ENCODE measurements around the gene TENT5C. TPM values are rescaled to one million over a fixed set of nuclear protein-coding genes. Genes with fewer than 3 reads are reported as not detected.

The TENT5C gene
- total and polyA plus RNA-seq, 10 of the 15 experiments (the other 5 are each of a cell fraction or from before 2014, with no cell fraction given) = 0.19 to 2.4 (median 0.78) TPM

GRCh38 chr1:117654493-117655219, 48.8 kb downstream of the TENT5C start (continued):
- TF ChIP-seq MTA2 (IDR thresholded peaks at IDR 0.05; ENCODE audit: low read depth) (peak; percentile 87), RELB (IDR thresholded peaks at IDR 0.05; ENCODE audit: low read depth) (peak; percentile 44; the same call in 1 of the 2 replicates), CBX5 (IDR thresholded peaks at IDR 0.05; ENCODE audit: low read depth) (peak; percentile 17; the same call in 1 of the 2 replicates), RAD51 (IDR thresholded peaks at IDR 0.05) (no peak), ATF2 (IDR thresholded peaks at IDR 0.05; ENCODE audit: low read length) (peak; percentile 79), ZSCAN29 (IDR thresholded peaks at IDR 0.05) (peak; percentile 87; the same call in 1 of the 2 replicates), NFYB (IDR thresholded peaks at IDR 0.05; ENCODE audit: insufficient read depth, low read depth, low read length) (no peak), SP1 (IDR thresholded peaks at IDR 0.05; ENCODE audit: low read depth, low read length) (peak; percentile 68), ZZZ3 (IDR thresholded peaks at IDR 0.05; ENCODE audit: control insufficient read depth, insufficient read length, low read depth) (no peak), ETV6 (conservative IDR thresholded peaks at IDR 0.05 in 1 of 2, IDR thresholded peaks at IDR 0.05 in 1 of 2; ENCODE audit: borderline replicate concordance in 1 of 2, low read depth in 1 of 2) (peak in 1 of 2 experiments; percentile 91; a peak in 2 of 4 replicates), PAX8 (IDR thresholded peaks at IDR 0.05) (no peak), CHD1 (IDR thresholded peaks at IDR 0.05; ENCODE audit: low read depth, low read length) (no peak), SMARCA5 (IDR thresholded peaks at IDR 0.05) (0 out of 2 replicates have a peak, but pooled peaks have one; percentile 8), USF2 (IDR thresholded peaks at IDR 0.05; ENCODE audit: borderline replicate concordance, low read depth, low read length) (no peak), NRF1 (conservative IDR thresholded peaks at IDR 0.05; ENCODE audit: low read depth, low read length) (no peak), ZBTB4 (CRISPR knock-in tag; IDR thresholded peaks at IDR 0.05) (no peak), CHD4 (IDR thresholded peaks at IDR 0.05) (0 out of 2 replicates have a peak, but pooled peaks have one; percentile 28), RUNX3 (IDR thresholded peaks at IDR 0.05; ENCODE audit: low read length) (peak; percentile 89), BMI1 (IDR thresholded peaks at IDR 0.05; ENCODE audit: borderline replicate concordance) (no peak), CTCF (IDR thresholded peaks at IDR 0.05 in 2 of 3, conservative IDR thresholded peaks at IDR 0.05 in 1 of 3; ENCODE audit: control insufficient read depth in 2 of 3, extremely low read depth in 1 of 3, insufficient read depth in 1 of 3, low read depth in 3 of 3, low read length in 3 of 3) (no peak)

Data from GM12878 (cell line).